ENCODE data around the gene LGALSL.

LGALSL gene

DNA sequence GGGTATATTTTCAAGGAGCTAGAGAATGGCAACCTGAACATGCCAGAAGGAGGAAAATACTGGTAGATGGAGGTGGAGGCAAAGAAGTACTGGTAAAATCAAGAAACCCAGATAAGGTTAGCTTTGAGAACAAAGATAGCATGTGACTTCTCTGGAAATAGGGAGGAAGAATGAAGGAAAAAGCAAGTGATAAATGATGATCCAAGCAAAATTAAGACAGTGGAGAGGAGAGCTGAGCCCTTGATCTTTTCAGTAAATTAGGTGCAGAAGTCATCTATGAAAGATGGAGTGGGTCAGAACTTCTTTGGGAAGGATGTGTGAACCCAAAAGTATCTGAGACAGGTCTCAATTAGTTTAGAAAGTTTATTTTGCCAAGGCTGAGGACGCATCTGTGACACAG lies 44.5 kb downstream of the LGALSL start:
- no peak for DNase-seq (ENCODE audit: low spot score)

DNA sequence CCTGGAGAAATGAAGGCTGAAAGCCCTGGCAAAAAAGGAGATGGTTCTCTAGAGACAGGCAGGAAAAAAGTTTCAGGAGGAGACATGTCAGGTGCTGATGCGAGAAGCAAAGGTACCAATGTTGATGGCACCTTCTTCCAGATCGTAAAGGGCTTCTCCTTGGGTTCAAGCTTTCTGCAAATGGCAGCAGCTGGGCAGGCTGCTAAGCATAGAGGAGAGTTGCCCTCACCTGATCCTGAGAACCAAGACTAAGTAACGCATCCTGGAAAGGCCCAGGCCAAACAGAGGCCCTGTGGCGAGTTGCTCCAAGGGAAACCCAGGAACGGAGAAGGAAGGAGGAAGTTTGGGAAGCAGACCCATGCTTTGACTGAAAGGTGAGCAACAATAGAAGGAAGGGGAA lies 46.6 kb downstream of the LGALSL start:
- DNase-seq (ENCODE audit: low spot score), result no peak

DNA sequence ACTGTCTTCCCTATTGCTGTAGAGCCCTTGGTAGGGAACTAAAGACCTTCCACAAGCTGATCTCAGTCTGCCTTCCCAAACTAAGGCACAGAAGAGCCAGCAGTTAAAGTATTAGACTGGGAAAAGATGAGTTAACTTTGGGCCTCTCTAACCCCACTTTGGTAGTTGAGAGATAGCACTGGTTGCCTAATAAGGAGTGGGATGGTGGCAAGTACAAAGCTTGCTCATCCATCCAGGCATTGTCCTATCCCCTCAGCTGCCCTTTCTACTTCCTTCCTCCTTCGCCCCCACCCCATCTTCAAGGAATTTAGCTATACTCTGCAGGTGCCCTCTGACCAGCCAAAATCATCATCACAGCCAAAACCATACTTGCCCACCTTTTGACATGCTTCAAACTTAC lies 48.0 kb downstream of the LGALSL start:
- DNase-seq (ENCODE audit: low spot score), result no peak

DNA sequence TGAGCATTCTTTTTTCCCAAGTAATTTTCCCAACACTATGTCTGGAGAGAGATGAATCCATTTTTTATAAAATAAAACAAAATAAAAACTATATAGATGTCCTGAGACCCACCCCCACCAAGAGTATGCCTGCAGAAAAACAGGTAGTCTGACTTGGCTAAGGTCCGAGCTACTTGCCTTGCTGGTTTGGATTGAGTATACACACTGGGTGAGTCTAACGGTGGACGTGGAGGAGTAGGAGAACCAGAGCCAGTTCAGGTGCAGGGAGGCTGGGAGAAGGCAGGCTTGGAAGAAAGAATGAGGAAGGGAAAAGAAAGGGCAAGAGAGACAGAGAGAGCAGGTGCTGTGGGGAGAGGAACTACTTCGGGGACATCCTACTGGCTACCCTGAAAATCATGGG lies 48.9 kb downstream of the LGALSL start:
- DNase-seq (ENCODE audit: low spot score), result no peak

DNA sequence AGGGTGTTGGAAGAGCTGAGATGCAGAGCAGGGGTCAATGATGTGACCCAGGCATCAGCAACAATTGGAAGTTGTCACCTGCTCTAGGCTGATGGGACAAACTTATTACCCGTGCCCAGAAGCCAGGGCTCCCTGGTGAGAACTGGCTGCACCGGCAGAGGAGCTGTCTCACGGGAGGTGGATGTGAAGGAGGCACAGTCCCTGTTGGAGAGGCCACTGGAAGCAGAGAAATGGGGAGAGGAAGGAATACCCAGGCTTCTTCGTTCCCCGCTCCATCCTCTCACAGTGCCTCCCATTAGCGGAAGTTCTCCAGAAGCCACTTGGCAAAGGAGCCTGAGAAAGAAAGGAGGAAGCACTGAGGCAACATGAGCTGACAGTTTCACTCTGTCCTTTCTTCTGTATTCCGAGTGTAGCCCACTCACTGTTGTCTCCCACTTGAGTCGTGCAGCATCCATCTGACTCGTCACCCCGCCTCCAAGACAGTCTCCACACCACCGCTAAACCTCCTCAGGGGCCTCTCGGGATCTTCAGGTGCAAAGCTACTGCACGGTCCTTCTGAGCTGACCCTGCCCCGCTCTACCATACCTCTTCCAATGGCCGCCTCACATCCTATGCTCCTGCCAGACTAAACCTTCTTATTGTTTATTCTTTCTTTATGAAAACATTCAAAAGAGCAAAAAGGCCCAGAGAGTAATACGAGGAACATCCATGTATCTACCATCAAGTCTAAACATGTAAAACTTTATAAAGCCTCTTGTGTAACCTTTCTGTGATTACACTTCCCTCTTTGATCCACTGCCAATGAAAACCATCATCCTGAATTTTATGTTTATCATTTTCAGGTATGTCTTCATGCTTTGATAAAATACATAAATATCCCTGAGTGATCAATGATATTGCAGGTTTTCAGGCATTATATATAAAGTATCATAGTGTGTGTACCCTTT lies 51.1 kb downstream of the LGALSL start:
- DNase-seq (ENCODE audit: low spot score), result no peak

DNA sequence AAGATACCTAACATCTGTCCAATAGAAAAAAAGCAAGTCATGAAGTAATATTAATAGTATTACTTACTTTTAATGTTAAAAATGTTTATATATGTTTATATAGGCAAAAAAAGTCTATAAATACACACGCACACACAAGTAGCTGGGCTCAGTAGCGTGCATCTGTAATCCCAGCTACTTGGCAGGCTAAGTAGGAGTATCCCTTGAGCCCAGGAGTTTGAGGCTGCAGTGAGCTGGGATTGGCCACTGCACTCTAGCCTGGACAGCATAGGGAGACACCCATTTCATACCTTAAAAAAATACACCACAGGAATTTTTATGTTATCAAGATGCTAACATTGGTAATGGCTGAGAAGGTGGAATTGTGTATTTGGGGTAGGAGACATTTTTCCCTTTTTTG lies 52.7 kb downstream of the LGALSL start:
- DNase-seq (ENCODE audit: low spot score), result no peak

Data from CD4-positive, alpha-beta T cell treated with Interleukin-2 at 100 ng/mL for 4 hours (primary cell).